HepG2 (cell line): ENCODE data around the gene TP53TG5. TPM values are rescaled to one million over a fixed set of nuclear protein-coding genes. Genes with fewer than 3 reads are reported as not detected.

Source experiments
- ATAC-seq: fragments of 200-7000 bp; cut with Tn5 transposase; 3 replicates; pipeline ENCODE4 v1.9.1; 2020; ENCODE audit warnings: mild to moderate bottlenecking, moderate library complexity
- BruUV-seq: library from RNA; stranded (reverse); fragments of 400-500 nt; replicated peaks from 2 replicates; lab custom pipeline; 2021; lab: Mats Ljungman, UMichigan
- CTCF ChIA-PET: fragments of 300-600 bp; formaldehyde crosslinking; extraction: SDS; loops from one replicate; lab custom pipeline; 2021; ENCODE audit warnings: low total read pairs, inconsistent platforms, low intra/inter-chr PET ratio; lab: Yijun Ruan, JAX
- POLR2A ChIA-PET: fragments of 350-600 bp; sonication (Branson Sonifier 250); formaldehyde crosslinking; loops from one replicate; lab custom pipeline; 2020; ENCODE audit warnings: antibody characterized with exemption, inconsistent platforms; lab: Yijun Ruan, JAX
- DNase-seq: peaks from one replicate; pipeline ENCODE4 v3.0.0-alpha.2; 2015; ENCODE audit warnings: low spot score
- FAIRE-seq: peaks from 3 replicates; lab custom pipeline; 2011; peaks lifted over from hg19 to GRCh38; lab: Jason Lieb, UNC
- H2AFZ ChIP-seq: one replicate; pipeline ENCODE4 v1.6.1; 2011; ENCODE audit warnings: low read length, inconsistent platforms
- H3K27ac ChIP-seq: fragments of 300-600 bp; 3 replicates; pipeline ENCODE4 v1.8.0; 2011; ENCODE audit warnings: mixed run types, mild to moderate bottlenecking, mixed read lengths, low read length, inconsistent platforms; ENCODE audit not compliant: insufficient read depth; ENCODE audit errors: extremely low read length
- H3K27me3 ChIP-seq, 2 experiments: fragments of 200-600 bp in 1 of 2; 2 replicates in 1 of 2; 3 replicates in 1 of 2; pipeline versions ENCODE4 v1.6.0 to v1.8.0; 2011; ENCODE audit warnings: low read length in 2 of 2, mild to moderate bottlenecking in 2 of 2, moderate library complexity in 2 of 2, inconsistent platforms in 1 of 2; ENCODE audit not compliant: insufficient read depth in 2 of 2, control insufficient read depth in 1 of 2
- H3K36me3 ChIP-seq, 2 experiments: fragments of 200-600 bp in 1 of 2; replicated peaks in 1 of 2; 2 replicates in 1 of 2; 3 replicates in 1 of 2; pipeline versions ENCODE4 v1.5.1 to v1.8.0; 2011; ENCODE audit warnings: low read length in 2 of 2, inconsistent platforms in 1 of 2; ENCODE audit not compliant: insufficient read depth in 2 of 2, control insufficient read depth in 1 of 2
- H3K4me1 ChIP-seq: 2 replicates; pipeline ENCODE4 v1.5.1; 2012; ENCODE audit warnings: low read length, inconsistent platforms; ENCODE audit not compliant: insufficient read depth
- H3K4me2 ChIP-seq: 2 replicates; pipeline ENCODE4 v1.6.0; 2011; ENCODE audit warnings: low read depth, low read length, inconsistent platforms
- H3K4me3 ChIP-seq, 3 experiments: fragments of 200-600 bp in 1 of 3; sonication (generic), shearing (Covaris generic) in 1 of 3; replicated peaks in 1 of 3; 2 replicates each; pipeline ENCODE4 v1.5.1; 2011 to 2016; ENCODE audit warnings: low read length in 3 of 3, inconsistent platforms in 2 of 3, low read depth in 2 of 3, mild to moderate bottlenecking in 2 of 3, control low read depth in 1 of 3, mixed read lengths in 1 of 3; ENCODE audit not compliant: insufficient read depth in 1 of 3
- H3K79me2 ChIP-seq: one replicate; pipeline ENCODE4 v1.6.1; 2011; ENCODE audit warnings: low read length, inconsistent platforms; ENCODE audit not compliant: insufficient read depth
- H3K9ac ChIP-seq: 2 replicates; pipeline ENCODE4 v1.6.0; 2011; ENCODE audit warnings: mild to moderate bottlenecking, low read depth, low read length, inconsistent platforms; ENCODE audit not compliant: insufficient read depth
- H3K9me3 ChIP-seq: 2 replicates; pipeline ENCODE4 v1.5.1; 2012; ENCODE audit warnings: mild to moderate bottlenecking, low read length
- H4K20me1 ChIP-seq: 2 replicates; pipeline ENCODE4 v1.6.0; 2011; ENCODE audit warnings: inconsistent platforms, mild to moderate bottlenecking, low read length, moderate library complexity; ENCODE audit not compliant: insufficient read depth
- GABPA ChIP-seq, 2 experiments: IDR thresholded peaks; 2 replicates each; pipeline ENCODE4 v1.6.1; 2011 to 2016; ENCODE audit warnings: low read depth in 2 of 2, low read length in 1 of 2, missing biosample characterization in 1 of 2, missing genetic modification characterization in 1 of 2
- KDM5B ChIP-seq: sonication (generic); formaldehyde crosslinking; IDR thresholded peaks from 2 replicates; pipeline ENCODE4 v1.4.0; 2020; ENCODE audit warnings: missing genetic modification reagents, mild to moderate bottlenecking, borderline replicate concordance
- PHF20 ChIP-seq: sonication (generic); formaldehyde crosslinking; IDR thresholded peaks from 2 replicates; pipeline ENCODE4 v1.5.0; 2020; ENCODE audit warnings: mild to moderate bottlenecking, missing genetic modification reagents
- ZBED4 ChIP-seq: sonication (generic); formaldehyde crosslinking; IDR thresholded peaks from 2 replicates; pipeline ENCODE4 v1.4.0; 2020; ENCODE audit warnings: missing genetic modification reagents, borderline replicate concordance
- ZFP1 ChIP-seq: IDR thresholded peaks from 2 replicates; pipeline ENCODE4 v1.6.1; 2016
- ZGPAT ChIP-seq: IDR thresholded peaks from 2 replicates; pipeline ENCODE4 v1.6.1; 2016; ENCODE audit warnings: mild to moderate bottlenecking
- ZNF253 ChIP-seq: sonication (generic); formaldehyde crosslinking; IDR thresholded peaks from 2 replicates; pipeline ENCODE4 v1.8.0; 2022; ENCODE audit warnings: mild to moderate bottlenecking, missing genetic modification reagents, borderline replicate concordance
- ZNF468 ChIP-seq: sonication (generic); formaldehyde crosslinking; IDR thresholded peaks from 2 replicates; pipeline ENCODE4 v1.8.0; 2022; ENCODE audit warnings: mild to moderate bottlenecking, moderate library complexity, missing genetic modification reagents
- ZNF615 ChIP-seq: sonication (generic); formaldehyde crosslinking; IDR thresholded peaks from 2 replicates; pipeline ENCODE4 v1.5.0; 2020; ENCODE audit warnings: mild to moderate bottlenecking, missing genetic modification reagents, borderline replicate concordance
- ZNF883 ChIP-seq: sonication (generic); formaldehyde crosslinking; IDR thresholded peaks from 2 replicates; pipeline ENCODE4 v1.5.1; 2020; ENCODE audit warnings: mild to moderate bottlenecking, missing genetic modification reagents; ENCODE audit errors: not compliant biosample characterization
- ZUFSP ChIP-seq: sonication (generic); formaldehyde crosslinking; IDR thresholded peaks from 2 replicates; pipeline ENCODE4 v1.9.0; 2021; ENCODE audit warnings: missing genetic modification reagents, mild to moderate bottlenecking, borderline replicate concordance
- WGBS: methylation state at CpG from one replicate; pipeline ENCODE4 v1.1.6; 2017; ENCODE audit warnings: low lambda C conversion rate; 5-methylcytosine and 5-hydroxymethylcytosine counted together
- in situ Hi-C: cut with HindIII; loops from 2 replicates; pipeline ENCODE4 v1.10.0; 2017; ENCODE audit warnings: low pct_unique_long_range_greater_than_20kb; ENCODE audit not compliant: extremely low pct_ligation_motif_present
- intact Hi-C: fragments of 100-400 bp; cut with micrococcal nuclease; formaldehyde crosslinking; loops from one replicate; pipeline ENCODE4 v1.10.0; 2022; ENCODE audit not compliant: unreplicated experiment
- polyA plus RNA-seq, 8 experiments: library from polyadenylated mRNA; depleted of rRNA in 3 of 8; stranded (reverse) in 7 of 8; unstranded in 1 of 8; fragments of >200 nt; fragmentation: Illumina TruSeq in 4 of 8; extraction: Trizol in 4 of 8; gene quantifications; 2 replicates each; pipeline versions ENCODE4 v1.2.1 to v1.2.3, GENCODE V29; 2011 to 2016; ENCODE audit warnings: low read depth in 4 of 8, missing spikeins in 1 of 8, mixed read lengths in 1 of 8; ENCODE audit not compliant: insufficient read depth in 1 of 8
- total RNA-seq, 5 experiments: library from RNA; depleted of rRNA; stranded (reverse); fragments of >200 nt; fragmentation: Illumina TruSeq; extraction: Trizol; gene quantifications; 2 replicates each; pipeline ENCODE4 v1.2.3, GENCODE V29; 2016; ENCODE audit warnings: low read depth in 1 of 5

The TP53TG5 gene
- total and polyA plus RNA-seq, 2 of the 13 experiments (the other 11 are each of a cell fraction or from before 2014, with no cell fraction given), result 0.11 TPM; not detected in 1

GRCh38 chr20:45339084-45339483 is 39.0 kb downstream of the TP53TG5 start (continued):
- TF ChIP-seq ZUFSP (CRISPR knock-in tag) (no peak), ZFP1 (CRISPR knock-in tag) (no peak), ZNF883 (peak; percentile 36), KDM5B (CRISPR knock-in tag) (no peak), ZNF253 (CRISPR knock-in tag) (peak; percentile 35; the same call in 1 of the 2 replicates), ZNF615 (CRISPR knock-in tag) (no peak)

- intact Hi-C loops, result no loop called here
- peak overlapping the region; percentile 80 for H3K27ac ChIP-seq
- peak; percentile 83 for FAIRE-seq
- 49% methylated on average over 11 of the region's 11 CpGs for WGBS
- H3K4me2 ChIP-seq, result peak overlapping the region; percentile 84
- DNase-seq, result peak; percentile 74
- H3K36me3 ChIP-seq, result peaks cover 6 to 7% of the 10 kb centered on the region in 2 experiments; a peak in 3 of 5 replicates
- ChIA-PET CTCF (no interaction called here), POLR2A (interaction anchor here (0.6 to 23.9 kb wide), 6 partner anchors 13 to 453 kb away, joined by 3 to 1422 read pairs (median 26); partner anchors contain the start of genes DNTTIP1, PABPC1L, PIGT and SDC4)
- peaks cover 44% of the 10 kb centered on the region for H3K79me2 ChIP-seq
- peak overlapping the region; percentile 31 to 57 (median 32); a peak in 5 of 6 replicates for H3K4me3 ChIP-seq
- H3K27me3 ChIP-seq, result no peaks in the 10 kb centered on the region
- no peaks in the 10 kb centered on the region for H4K20me1 ChIP-seq
- no peak overlapping the region for H2AFZ ChIP-seq
- peak overlapping the region; percentile 70 for H3K9ac ChIP-seq
- H3K4me1 ChIP-seq, result peaks cover 76% of the 10 kb centered on the region
- H3K9me3 ChIP-seq, result no peaks in the 10 kb centered on the region
- no TSS peak for BruUV-seq
- in situ Hi-C loops, result no loop called here
- ATAC-seq, result peak; percentile 1; the same call in 2 of the 3 replicates
- TF ChIP-seq ZBED4 (CRISPR knock-in tag), result peak; percentile 67
- TF ChIP-seq ZGPAT (CRISPR knock-in tag), result peak; percentile 80
- no peak for TF ChIP-seq GABPA (IDR thresholded peaks at IDR 0.05; ENCODE audit: low read depth, low read length)
- peak; percentile 38; the same call in 1 of the 2 replicates for TF ChIP-seq GABPA (CRISPR knock-in tag; IDR thresholded peaks at IDR 0.05; ENCODE audit: low read depth)
- no peak for TF ChIP-seq ZNF468 (CRISPR knock-in tag)
- no peak for TF ChIP-seq PHF20
Observed at GRCh38 chr20:45338121-45339030, 39.7 kb downstream of the TP53TG5 start.
